ENCODE results near the gene TMEM247.

DNA sequence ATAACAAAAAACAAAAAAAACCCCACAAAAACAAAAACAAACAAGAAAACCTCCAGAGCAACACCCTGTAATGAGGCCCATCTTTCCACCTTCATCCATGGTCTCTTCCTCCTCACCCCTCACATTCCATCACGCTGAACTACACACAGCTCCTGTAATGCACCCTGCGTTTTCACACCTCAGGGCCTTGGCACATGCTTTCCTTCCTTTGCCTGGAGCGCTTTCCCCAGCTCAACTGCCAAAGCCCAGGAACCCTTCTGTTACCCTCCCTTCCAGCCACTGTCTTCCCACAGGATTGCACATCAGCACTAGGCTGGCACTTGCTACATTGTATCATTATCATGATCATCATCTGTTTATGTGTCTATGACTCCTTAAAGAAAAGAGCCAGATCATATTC, 29.4 kb downstream of the TMEM247 start:
- TF ChIP-seq EZH2phosphoT487 (IDR thresholded peaks at IDR 0.05; ENCODE audit: low read depth, severe bottlenecking, unreplicated experiment), result no peak
- TF ChIP-seq, protein P1, sequence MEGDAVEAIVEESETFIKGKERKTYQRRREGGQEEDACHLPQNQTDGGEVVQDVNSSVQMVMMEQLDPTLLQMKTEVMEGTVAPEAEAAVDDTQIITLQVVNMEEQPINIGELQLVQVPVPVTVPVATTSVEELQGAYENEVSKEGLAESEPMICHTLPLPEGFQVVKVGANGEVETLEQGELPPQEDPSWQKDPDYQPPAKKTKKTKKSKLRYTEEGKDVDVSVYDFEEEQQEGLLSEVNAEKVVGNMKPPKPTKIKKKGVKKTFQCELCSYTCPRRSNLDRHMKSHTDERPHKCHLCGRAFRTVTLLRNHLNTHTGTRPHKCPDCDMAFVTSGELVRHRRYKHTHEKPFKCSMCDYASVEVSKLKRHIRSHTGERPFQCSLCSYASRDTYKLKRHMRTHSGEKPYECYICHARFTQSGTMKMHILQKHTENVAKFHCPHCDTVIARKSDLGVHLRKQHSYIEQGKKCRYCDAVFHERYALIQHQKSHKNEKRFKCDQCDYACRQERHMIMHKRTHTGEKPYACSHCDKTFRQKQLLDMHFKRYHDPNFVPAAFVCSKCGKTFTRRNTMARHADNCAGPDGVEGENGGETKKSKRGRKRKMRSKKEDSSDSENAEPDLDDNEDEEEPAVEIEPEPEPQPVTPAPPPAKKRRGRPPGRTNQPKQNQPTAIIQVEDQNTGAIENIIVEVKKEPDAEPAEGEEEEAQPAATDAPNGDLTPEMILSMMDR (IDR thresholded peaks at IDR 0.05; ENCODE audit: poor library complexity), result no peak
